ENCODE results near the gene ZNF407. TPM values are rescaled to one million over a fixed set of nuclear protein-coding genes. Genes with fewer than 3 reads are reported as not detected.

ZNF407 gene
- total and polyA plus RNA-seq, 4 donors: 1.9 to 16.5 (median 6.6) TPM

- Histone ChIP-seq H3K9me3 (ENCODE audit: control insufficient read depth in 4 of 4, low read length in 3 of 4) (no peaks in the 10 kb centered on the region), H3K4me1 (ENCODE audit: control insufficient read depth in 4 of 4, insufficient read depth in 4 of 4, low read length in 3 of 4) (peaks cover 0 to 4% (median 0%) of the 10 kb centered on the region in 4 donors), H3K9ac (ENCODE audit: low read depth in 1 of 2, low read length in 2 of 2) (no peak overlapping the region), H3K36me3 (ENCODE audit: control insufficient read depth in 4 of 4, insufficient read depth in 3 of 4, low read depth in 1 of 4, low read length in 3 of 4) (peaks cover 0 to 2% (median 0%) of the 10 kb centered on the region in 4 donors), H3K27me3 (ENCODE audit: control insufficient read depth in 4 of 4, insufficient read depth in 4 of 4, low read length in 3 of 4) (no peaks in the 10 kb centered on the region), H3K27ac (ENCODE audit: low read depth in 1 of 2, low read length in 2 of 2) (no peak overlapping the region), H3K4me3 (ENCODE audit: low read depth in 1 of 3, low read length in 3 of 3) (no peak overlapping the region)
- no peak for DNase-seq (ENCODE audit: low spot score)
- WGBS: 32% methylated on average over 6 of the region's 6 CpGs
- TF ChIP-seq EGR1 (IDR thresholded peaks at IDR 0.05; ENCODE audit: low read depth in 2 of 2) (no peak), MAX (IDR thresholded peaks at IDR 0.05) (no peak)
Observed at GRCh38 chr18:74582642-74583041, 15.0 kb upstream of the ZNF407 start.

- TF ChIP-seq EGR1 (IDR thresholded peaks at IDR 0.05; ENCODE audit: low read depth in 2 of 2) (no peak), HNF4G (IDR thresholded peaks at IDR 0.05) (no peak), JUND (IDR thresholded peaks at IDR 0.05) (no peak), REST (IDR thresholded peaks at IDR 0.05) (no peak)
- 86% methylated on average over 8 of the region's 8 CpGs for WGBS
- no peak overlapping the region for H3K27ac ChIP-seq (ENCODE audit: low read depth in 1 of 2, low read length in 2 of 2)
- no peak overlapping the region for H3K4me3 ChIP-seq (ENCODE audit: low read depth in 1 of 3, low read length in 3 of 3)
- H3K9ac ChIP-seq (ENCODE audit: low read depth in 1 of 2, low read length in 2 of 2): no peak overlapping the region
- no peaks in the 10 kb centered on the region for H3K27me3 ChIP-seq (ENCODE audit: control insufficient read depth in 4 of 4, insufficient read depth in 4 of 4, low read length in 3 of 4)
- H3K36me3 ChIP-seq (ENCODE audit: control insufficient read depth in 4 of 4, insufficient read depth in 3 of 4, low read depth in 1 of 4, low read length in 3 of 4): no peaks in the 10 kb centered on the region
- peaks cover 0 to 3% (median 0%) of the 10 kb centered on the region in 4 donors for H3K4me1 ChIP-seq (ENCODE audit: control insufficient read depth in 4 of 4, insufficient read depth in 4 of 4, low read length in 3 of 4)
- no peaks in the 10 kb centered on the region for H3K9me3 ChIP-seq (ENCODE audit: control insufficient read depth in 4 of 4, low read length in 3 of 4)
- no peak for DNase-seq (ENCODE audit: low spot score)
Observed at GRCh38 chr18:74587441-74587840, 10.2 kb upstream of the ZNF407 start.

GRCh38 chr18:74589021-74589420, 8.6 kb upstream of the ZNF407 start:
- TF ChIP-seq REST (IDR thresholded peaks at IDR 0.05) (no peak), GABPA (IDR thresholded peaks at IDR 0.05 in 1 of 2, conservative IDR thresholded peaks at IDR 0.05 in 1 of 2) (no peak), TAF1 (conservative IDR thresholded peaks at IDR 0.05) (no peak), YY1 (IDR thresholded peaks at IDR 0.05) (no peak), CTCF (IDR thresholded peaks at IDR 0.05; ENCODE audit: low read depth, low read length, missing input control) (no peak), NR2F2 (IDR thresholded peaks at IDR 0.05) (no peak), FOXA1 (IDR thresholded peaks at IDR 0.05) (no peak), EGR1 (IDR thresholded peaks at IDR 0.05; ENCODE audit: low read depth in 2 of 2) (no peak), FOXA2 (IDR thresholded peaks at IDR 0.05) (no peak), MAX (IDR thresholded peaks at IDR 0.05) (no peak), ATF3 (IDR thresholded peaks at IDR 0.05) (no peak), SP1 (IDR thresholded peaks at IDR 0.05) (no peak), RXRA (IDR thresholded peaks at IDR 0.05) (no peak), HNF4G (IDR thresholded peaks at IDR 0.05) (no peak)
- Histone ChIP-seq H3K9ac (ENCODE audit: low read depth in 1 of 2, low read length in 2 of 2) (no peak overlapping the region), H3K4me1 (ENCODE audit: control insufficient read depth in 4 of 4, insufficient read depth in 4 of 4, low read length in 3 of 4) (no peaks in the 10 kb centered on the region), H3K4me3 (ENCODE audit: low read depth in 1 of 3, low read length in 3 of 3) (no peak overlapping the region), H3K27me3 (ENCODE audit: control insufficient read depth in 4 of 4, insufficient read depth in 4 of 4, low read length in 3 of 4) (no peaks in the 10 kb centered on the region), H3K27ac (ENCODE audit: low read depth in 1 of 2, low read length in 2 of 2) (no peak overlapping the region), H3K9me3 (ENCODE audit: control insufficient read depth in 4 of 4, low read length in 3 of 4) (no peaks in the 10 kb centered on the region), H3K36me3 (ENCODE audit: control insufficient read depth in 4 of 4, insufficient read depth in 3 of 4, low read depth in 1 of 4, low read length in 3 of 4) (peaks cover 0 to 7% (median 4%) of the 10 kb centered on the region in 4 donors)
- no peak for DNase-seq (ENCODE audit: low spot score)
- WGBS: 34% methylated on average over 6 of the region's 6 CpGs
